DND-41 (cell line): ENCODE data around the gene MRNIP.

Source experiments
- ATAC-seq: fragments of 200-7000 bp; cut with Tn5 transposase; 3 replicates; pipeline ENCODE4 v1.9.1; 2021; ENCODE audit warnings: low read depth; ENCODE audit not compliant: insufficient read depth
- DNase-seq: peaks from one replicate; pipeline ENCODE4 v3.0.0-alpha.2; 2020
- H2AFZ ChIP-seq: 2 replicates; pipeline ENCODE4 v1.6.0; 2012; ENCODE audit warnings: low read depth, low read length
- H3K27ac ChIP-seq: 2 replicates; pipeline ENCODE4 v1.5.1; 2012; ENCODE audit warnings: low read length, inconsistent platforms
- H3K27me3 ChIP-seq: fragments of 200-600 bp; sonication (generic); 2 replicates; pipeline ENCODE4 v1.6.0; 2012; ENCODE audit warnings: low read length, mild to moderate bottlenecking, inconsistent platforms; ENCODE audit not compliant: insufficient read depth, poor library complexity
- H3K36me3 ChIP-seq: 2 replicates; pipeline ENCODE4 v1.5.1; 2012; ENCODE audit warnings: low read length, inconsistent platforms; ENCODE audit not compliant: insufficient read depth
- H3K4me1 ChIP-seq: 2 replicates; pipeline ENCODE4 v1.5.1; 2012; ENCODE audit warnings: mild to moderate bottlenecking, low read length; ENCODE audit not compliant: insufficient read depth
- H3K4me2 ChIP-seq: 2 replicates; pipeline ENCODE4 v1.6.0; 2012; ENCODE audit warnings: mild to moderate bottlenecking, moderate library complexity, low read length, inconsistent platforms; ENCODE audit not compliant: insufficient read depth
- H3K4me3 ChIP-seq, 2 experiments: fragments of 200-600 bp in 1 of 2; shearing (Covaris generic) in 1 of 2; 2 replicates each; pipeline ENCODE4 v1.5.1; 2012 to 2016; ENCODE audit warnings: inconsistent platforms in 2 of 2, low read length in 2 of 2, mild to moderate bottlenecking in 2 of 2, low read depth in 1 of 2, moderate library complexity in 1 of 2
- H3K79me2 ChIP-seq: 2 replicates; pipeline ENCODE4 v1.6.0; 2012; ENCODE audit warnings: low read length, inconsistent platforms; ENCODE audit not compliant: insufficient read depth
- H3K9ac ChIP-seq: 2 replicates; pipeline ENCODE4 v1.6.0; 2012; ENCODE audit warnings: low read depth, mild to moderate bottlenecking, inconsistent platforms, low read length, moderate library complexity
- H3K9me3 ChIP-seq: 2 replicates; pipeline ENCODE4 v1.5.1; 2012; ENCODE audit warnings: low read length, moderate library complexity, mild to moderate bottlenecking, inconsistent platforms; ENCODE audit not compliant: insufficient read depth, severe bottlenecking
- H4K20me1 ChIP-seq: 2 replicates; pipeline ENCODE4 v1.6.0; 2012; ENCODE audit warnings: low read length; ENCODE audit not compliant: insufficient read depth
- CTCF ChIP-seq: IDR thresholded peaks from 2 replicates; pipeline ENCODE4 v1.5.1; 2012; ENCODE audit warnings: borderline replicate concordance, low read length, moderate library complexity, mild to moderate bottlenecking; ENCODE audit not compliant: poor library complexity, severe bottlenecking; ENCODE audit errors: extremely low read depth
- EZH2 ChIP-seq: IDR thresholded peaks from 3 replicates; pipeline ENCODE4 v1.6.1; 2012; ENCODE audit warnings: borderline replicate concordance, low read depth, mild to moderate bottlenecking, moderate library complexity, low read length, inconsistent platforms; ENCODE audit not compliant: severe bottlenecking

MRNIP gene

GRCh38 chr5:179890751-179891682 lies 32.4 kb upstream of the MRNIP start:
- Histone ChIP-seq H3K4me1 (no peaks in the 10 kb centered on the region), H3K9me3 (peaks cover 5% of the 10 kb centered on the region), H3K36me3 (peaks cover 98% of the 10 kb centered on the region), H2AFZ (no peak overlapping the region), H3K9ac (no peak overlapping the region), H3K27me3 (no peaks in the 10 kb centered on the region), H3K27ac (no peak overlapping the region), H3K4me2 (no peak overlapping the region), H4K20me1 (peaks cover 3% of the 10 kb centered on the region; the same call in 1 of the 2 replicates), H3K4me3 (no peak overlapping the region), H3K79me2 (no peaks in the 10 kb centered on the region)
- TF ChIP-seq CTCF: no peak
- no peak for TF ChIP-seq EZH2
- DNase-seq: no peak
- ATAC-seq: no peak

GRCh38 chr5:179889885-179890284 lies 31.3 kb upstream of the MRNIP start:
- Histone ChIP-seq H3K27me3 (no peaks in the 10 kb centered on the region), H2AFZ (no peak overlapping the region), H3K4me3 (no peak overlapping the region), H3K79me2 (no peaks in the 10 kb centered on the region), H3K9ac (no peak overlapping the region), H3K9me3 (peaks cover 11% of the 10 kb centered on the region), H3K4me2 (no peak overlapping the region), H3K36me3 (peaks cover 98% of the 10 kb centered on the region), H4K20me1 (peaks cover 3% of the 10 kb centered on the region; the same call in 1 of the 2 replicates), H3K27ac (no peak overlapping the region), H3K4me1 (no peaks in the 10 kb centered on the region)
- ATAC-seq (no peak), DNase-seq (no peak)
- TF ChIP-seq EZH2: no peak
- TF ChIP-seq CTCF: no peak

GRCh38 chr5:179887802-179888201 lies 29.2 kb upstream of the MRNIP start:
- Histone ChIP-seq H3K9ac (no peak overlapping the region), H3K27me3 (no peaks in the 10 kb centered on the region), H3K4me3 (no peak overlapping the region), H3K9me3 (peaks cover 26% of the 10 kb centered on the region), H3K36me3 (peaks cover 98% of the 10 kb centered on the region), H3K27ac (no peak overlapping the region), H3K79me2 (no peaks in the 10 kb centered on the region), H4K20me1 (peaks cover 3% of the 10 kb centered on the region; the same call in 1 of the 2 replicates), H3K4me2 (no peak overlapping the region), H2AFZ (no peak overlapping the region), H3K4me1 (no peaks in the 10 kb centered on the region)
- TF ChIP-seq CTCF (no peak), EZH2 (no peak)
- DNase-seq (no peak), ATAC-seq (no peak)
